Panc1 (cell line): ENCODE measurements around the gene CENPH. TPM values are rescaled to one million over a fixed set of nuclear protein-coding genes. Genes with fewer than 3 reads are reported as not detected.
"Not testable (repeated sequence)": the region's sequence is repeated elsewhere in the genome, so short reads cannot be mapped to it uniquely, and the experiment has no call there.

ENCODE experiments used
- ATAC-seq: fragments of 200-7000 bp; cut with Tn5 transposase; 2 replicates; pipeline ENCODE4 v1.9.1; 2020; ENCODE audit warnings: mild to moderate bottlenecking, moderate library complexity
- Bru-seq: library from RNA; stranded (reverse); fragments of 400-500 nt; gene quantifications from one replicate; lab custom pipeline; 2021; lab: Mats Ljungman, UMichigan
- BruChase-seq, 2 experiments: library from RNA; stranded (reverse); fragments of 400-500 nt; gene quantifications; one replicate each; lab custom pipeline; 2021; lab: Mats Ljungman, UMichigan
- BruUV-seq: library from RNA; stranded (reverse); fragments of 400-500 nt; replicated peaks from 2 replicates; lab custom pipeline; 2021; lab: Mats Ljungman, UMichigan
- CTCF ChIA-PET: fragments of 300-600 bp; sonication (Branson Sonifier 250); formaldehyde crosslinking; loops from one replicate; lab custom pipeline; 2022; ENCODE audit warnings: antibody characterized with exemption; lab: Charles Lee
- POLR2A ChIA-PET: fragments of 300-600 bp; sonication (Branson Sonifier 250); formaldehyde crosslinking; loops from one replicate; lab custom pipeline; 2022; ENCODE audit warnings: antibody characterized with exemption; lab: Charles Lee
- DNase-seq: peaks from one replicate; pipeline ENCODE4 v3.0.0-alpha.2; 2010; ENCODE audit warnings: low read depth, low spot score
- H3K27ac ChIP-seq: 2 replicates; pipeline ENCODE4 v1.5.1; 2011; ENCODE audit warnings: mild to moderate bottlenecking, low read length, inconsistent platforms
- H3K27me3 ChIP-seq: fragments of 200-500 bp; sonication (Bioruptor generic); 2 replicates; pipeline ENCODE4 v1.6.0; 2014; ENCODE audit warnings: low read length, inconsistent platforms; ENCODE audit not compliant: control insufficient read depth, insufficient read depth
- H3K36me3 ChIP-seq: fragments of 200-500 bp; sonication (Bioruptor generic); 2 replicates; pipeline ENCODE4 v1.5.1; 2014; ENCODE audit warnings: inconsistent platforms, mild to moderate bottlenecking, low read length, moderate library complexity; ENCODE audit not compliant: control insufficient read depth, insufficient read depth
- H3K4me1 ChIP-seq: 2 replicates; pipeline ENCODE4 v1.5.1; 2011; ENCODE audit warnings: inconsistent platforms, mild to moderate bottlenecking, low read length, moderate library complexity; ENCODE audit not compliant: control insufficient read depth, insufficient read depth
- H3K4me3 ChIP-seq, 2 experiments: 2 replicates each; pipeline ENCODE4 v1.5.1; 2011 to 2012; ENCODE audit warnings: low read depth in 2 of 2, low read length in 2 of 2, mild to moderate bottlenecking in 2 of 2, inconsistent platforms in 1 of 2, moderate library complexity in 1 of 2
- H3K9me3 ChIP-seq: fragments of 200-500 bp; sonication (Bioruptor generic); 2 replicates; pipeline ENCODE4 v1.5.1; 2014; ENCODE audit warnings: low read depth, mild to moderate bottlenecking, inconsistent platforms, low read length, moderate library complexity; ENCODE audit not compliant: control insufficient read depth, insufficient read depth
- POLR2AphosphoS5 ChIP-seq: IDR thresholded peaks from 2 replicates; pipeline ENCODE4 v1.6.1; 2012; ENCODE audit warnings: mild to moderate bottlenecking, low read depth, low read length, moderate library complexity
- REST ChIP-seq, 2 experiments: IDR thresholded peaks; 2 replicates each; pipeline ENCODE4 v1.6.1; 2011 to 2012; ENCODE audit warnings: low read depth in 2 of 2, control low read depth in 1 of 2, low read length in 1 of 2, mild to moderate bottlenecking in 1 of 2, moderate library complexity in 1 of 2; ENCODE audit not compliant: insufficient read depth in 1 of 2
- SIN3A ChIP-seq: IDR thresholded peaks from 2 replicates; pipeline ENCODE4 v1.6.1; 2012; ENCODE audit warnings: low read depth, mild to moderate bottlenecking, low read length, moderate library complexity, borderline replicate concordance; ENCODE audit not compliant: insufficient read depth
- TCF7L2 ChIP-seq: IDR thresholded peaks from 2 replicates; pipeline ENCODE4 v1.6.1; 2011; ENCODE audit warnings: mild to moderate bottlenecking, low read depth, low read length, inconsistent platforms
- in situ Hi-C: cut with HindIII; loops from 2 replicates; pipeline ENCODE4 v1.10.0; 2016; ENCODE audit warnings: low sequenced_read_pairs, low pct_unique_long_range_greater_than_20kb
- intact Hi-C: fragments of 100-400 bp; cut with micrococcal nuclease; formaldehyde crosslinking; loops from one replicate; pipeline ENCODE4 v1.10.0; 2022; ENCODE audit not compliant: unreplicated experiment
- long read RNA-seq: library from polyadenylated mRNA; unstranded; transcript quantifications from one replicate; pipeline ENCODE4 v2.0.0, GENCODE V29; 2021; ENCODE audit not compliant: unreplicated experiment
- polyA plus RNA-seq: library from polyadenylated mRNA; unstranded; fragments of >200 nt; gene quantifications from one replicate; pipeline ENCODE4 v1.2.1, GENCODE V29; 2012; ENCODE audit warnings: missing spikeins; ENCODE audit not compliant: insufficient read length
- total RNA-seq: library from RNA; stranded (reverse); gene quantifications from one replicate; pipeline ENCODE4 v1.2.1, GENCODE V29; 2021; ENCODE audit not compliant: unreplicated experiment
- TF ChIP-seq, protein P1 (sequence below): fragments of 450-650 bp; IDR thresholded peaks from 2 replicates; pipeline ENCODE4 v1.5.1; 2017; ENCODE audit warnings: mild to moderate bottlenecking

CENPH gene, protein sequence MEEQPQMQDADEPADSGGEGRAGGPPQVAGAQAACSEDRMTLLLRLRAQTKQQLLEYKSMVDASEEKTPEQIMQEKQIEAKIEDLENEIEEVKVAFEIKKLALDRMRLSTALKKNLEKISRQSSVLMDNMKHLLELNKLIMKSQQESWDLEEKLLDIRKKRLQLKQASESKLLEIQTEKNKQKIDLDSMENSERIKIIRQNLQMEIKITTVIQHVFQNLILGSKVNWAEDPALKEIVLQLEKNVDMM
- 35.6 TPM for total RNA-seq
- 22.7 TPM for polyA plus RNA-seq
- Bru-seq, nascent RNA: percentile 73 among the genes with signal in this experiment
- BruChase-seq, experiment 1, labeled RNA remaining after a 2-hour chase: percentile 73 among the genes with signal in this experiment
- percentile 80 among the genes with signal in this experiment for BruChase-seq, experiment 2, labeled RNA remaining after a 6-hour chase
- long read RNA-seq, transcript CENPH-201 (9 exons, 1,389 nt): major isoform, 49 of 69 reads
- long read RNA-seq, partial matches to known transcripts: 0 of 69 reads
- long read RNA-seq, other reads (novel, unspliced or antisense): 19 of 69 reads

- peaks cover 3% of the 10 kb centered on the region; the same call in 1 of the 2 replicates for H3K4me1 ChIP-seq
- in situ Hi-C loops (no loop called here), intact Hi-C loops (no loop called here)
- BruUV-seq: no TSS peak
- POLR2A ChIA-PET: interaction anchor here (0.6 to 1.3 kb wide), 5 partner anchors 18 to 45 kb away, joined by 3 to 10 read pairs (median 4); no protein-coding TSS in a partner anchor
- CTCF ChIA-PET: interaction anchor here (0.6 kb wide), 3 partner anchors 26 to 49 kb away, joined by 3 to 6 read pairs (median 5); no protein-coding TSS in a partner anchor
- DNase-seq (peak; percentile 84), ATAC-seq (peak; percentile 97)
- TF ChIP-seq REST (IDR thresholded peaks at IDR 0.05; ENCODE audit: insufficient read depth in 1 of 2, low read depth in 2 of 2, low read length in 1 of 2) (no peak), TCF7L2 (peak; percentile 89), POLR2AphosphoS5 (peak; percentile 94), SIN3A (peak; percentile 97)
- TF ChIP-seq, protein P1, sequence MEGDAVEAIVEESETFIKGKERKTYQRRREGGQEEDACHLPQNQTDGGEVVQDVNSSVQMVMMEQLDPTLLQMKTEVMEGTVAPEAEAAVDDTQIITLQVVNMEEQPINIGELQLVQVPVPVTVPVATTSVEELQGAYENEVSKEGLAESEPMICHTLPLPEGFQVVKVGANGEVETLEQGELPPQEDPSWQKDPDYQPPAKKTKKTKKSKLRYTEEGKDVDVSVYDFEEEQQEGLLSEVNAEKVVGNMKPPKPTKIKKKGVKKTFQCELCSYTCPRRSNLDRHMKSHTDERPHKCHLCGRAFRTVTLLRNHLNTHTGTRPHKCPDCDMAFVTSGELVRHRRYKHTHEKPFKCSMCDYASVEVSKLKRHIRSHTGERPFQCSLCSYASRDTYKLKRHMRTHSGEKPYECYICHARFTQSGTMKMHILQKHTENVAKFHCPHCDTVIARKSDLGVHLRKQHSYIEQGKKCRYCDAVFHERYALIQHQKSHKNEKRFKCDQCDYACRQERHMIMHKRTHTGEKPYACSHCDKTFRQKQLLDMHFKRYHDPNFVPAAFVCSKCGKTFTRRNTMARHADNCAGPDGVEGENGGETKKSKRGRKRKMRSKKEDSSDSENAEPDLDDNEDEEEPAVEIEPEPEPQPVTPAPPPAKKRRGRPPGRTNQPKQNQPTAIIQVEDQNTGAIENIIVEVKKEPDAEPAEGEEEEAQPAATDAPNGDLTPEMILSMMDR: no peak
- H3K4me3 ChIP-seq: peak within 1 kb of the TSS; percentile 81 to 98
- no peaks in the 10 kb centered on the region for H3K36me3 ChIP-seq
- no peaks in the 10 kb centered on the region for H3K27me3 ChIP-seq
- no peaks in the 10 kb centered on the region for H3K9me3 ChIP-seq
- peak within 1 kb of the TSS; percentile 94 for H3K27ac ChIP-seq
Observed at GRCh38 chr5:69189162-69190086, at the start of gene CENPH. TSS of gene CENPH (plus strand) at chr5:69189583. CDS start at chr5:69189635, 52 bp downstream.

DNA sequence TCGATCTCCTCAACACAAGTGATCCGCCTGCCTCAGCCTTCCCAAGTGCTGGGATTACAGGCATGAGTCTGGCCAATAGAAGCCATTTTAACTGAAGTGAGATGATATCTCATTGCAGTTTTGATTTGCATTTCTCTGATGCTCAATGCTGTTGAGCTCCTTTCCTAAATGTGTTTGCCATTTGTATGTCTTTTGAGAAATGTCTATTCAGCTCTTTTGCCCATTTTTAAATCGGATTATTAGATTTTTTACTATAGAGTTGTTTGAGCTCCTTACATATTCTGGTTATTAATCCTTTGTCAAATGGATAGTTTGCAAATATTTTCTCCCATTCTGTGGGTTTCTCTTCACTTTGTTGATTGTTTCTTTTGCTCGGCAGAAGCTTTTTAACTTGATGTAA is 49.1 kb upstream of the CENPH start:
- H3K27ac ChIP-seq, H3K4me3 ChIP-seq, in situ Hi-C loops, DNase-seq, ATAC-seq, intact Hi-C loops, H3K27me3 ChIP-seq, H3K36me3 ChIP-seq, BruUV-seq, H3K4me1 ChIP-seq, H3K9me3 ChIP-seq, CTCF ChIA-PET: not testable (repeated sequence)
- POLR2A ChIA-PET: interaction anchor here (0.6 kb wide), 1 partner anchor 206 kb away, joined by 18 read pairs; no protein-coding TSS in a partner anchor
